ENCODE measurements around the gene ZNF747.
A peak's percentile ranks its signal among the peaks of the same experiment; 100 is the strongest.
"Not testable (repeated sequence)": the region's sequence is repeated elsewhere in the genome, so short reads cannot be mapped to it uniquely, and the experiment has no call there.

ZNF747 gene

DNA sequence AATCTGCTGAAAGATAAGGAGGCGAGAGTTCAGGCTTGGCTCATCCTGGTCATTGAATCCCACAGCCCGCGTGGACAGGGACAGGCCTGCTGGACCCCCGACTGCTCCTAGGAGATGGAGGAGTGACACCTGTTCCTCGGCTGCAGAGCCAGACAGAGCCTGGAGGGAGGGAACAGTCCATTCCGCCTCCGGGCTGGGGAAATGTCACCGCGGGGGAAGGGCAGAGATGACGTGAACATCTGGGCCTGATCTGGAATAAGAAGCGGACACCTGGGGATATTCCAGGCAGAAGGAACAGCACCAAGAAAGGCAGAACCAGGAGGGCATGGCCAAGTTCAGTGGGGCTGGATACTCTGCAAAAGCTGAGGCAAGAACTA, 1.5 kb downstream of the ZNF747 start:
- Mint-ChIP-seq H3K27me3 (no peaks in the 10 kb centered on the region), H3K36me3 (no peaks in the 10 kb centered on the region), H3K4me3 (peak overlapping the region; percentile 83), H3K9me3 (no peaks in the 10 kb centered on the region), H3K4me1 (peaks cover 15% of the 10 kb centered on the region), H3K27ac (peak overlapping the region; percentile 7)
- ATAC-seq (ENCODE audit: low read depth): no peak
- no peak for DNase-seq (ENCODE audit: low spot score in 2 of 2)

DNA sequence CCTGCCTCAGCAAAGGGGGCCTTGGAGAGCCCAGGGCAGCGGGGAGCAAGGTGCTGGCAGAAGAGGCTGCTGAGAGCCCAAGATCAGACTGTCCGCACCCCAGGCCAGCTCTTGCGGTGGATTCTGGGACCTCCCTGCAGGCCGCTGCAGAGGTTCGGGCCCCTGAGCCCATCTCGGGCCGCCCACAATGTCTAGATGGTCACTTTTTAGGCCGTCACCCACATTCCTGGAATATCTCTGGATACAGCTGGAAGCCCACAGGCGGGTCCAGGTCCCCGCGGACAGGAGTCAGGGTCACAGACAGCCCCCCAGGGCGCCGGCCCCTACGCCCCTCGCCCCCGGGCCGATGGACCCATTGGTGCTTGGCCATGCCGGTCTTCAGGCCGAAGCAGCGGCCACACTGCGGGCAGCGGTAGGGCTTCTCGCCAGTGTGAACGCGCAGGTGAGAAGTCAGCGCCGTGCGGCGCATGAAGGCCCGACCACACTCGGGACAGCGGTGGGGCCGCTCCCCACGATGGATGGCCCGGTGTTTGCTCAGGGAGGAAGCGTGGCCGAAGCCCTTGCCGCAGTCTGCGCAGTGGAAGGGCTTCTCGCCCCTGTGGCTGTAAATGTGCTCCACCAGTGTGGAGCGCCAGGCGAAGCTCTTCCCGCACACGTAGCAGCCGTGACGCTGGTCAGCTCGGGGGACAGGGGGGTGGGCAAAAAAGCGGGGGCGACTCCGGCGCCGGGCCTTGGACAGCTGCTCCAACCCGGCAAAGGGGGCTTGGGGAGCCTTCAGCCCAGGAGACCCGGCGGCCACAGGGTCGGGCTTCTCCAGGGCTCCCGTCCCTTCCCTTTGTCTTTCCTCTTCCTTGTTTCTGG, 2.1 kb downstream of the ZNF747 start:
- peak overlapping the region; percentile 24 for H3K4me3 Mint-ChIP-seq
- no peak for DNase-seq (ENCODE audit: low spot score in 2 of 2)
- no peaks in the 10 kb centered on the region for H3K9me3 Mint-ChIP-seq
- no peak for ATAC-seq (ENCODE audit: low read depth)
- no peaks in the 10 kb centered on the region for H3K36me3 Mint-ChIP-seq
- no peaks in the 10 kb centered on the region for H3K27me3 Mint-ChIP-seq
- peaks cover 20% of the 10 kb centered on the region for H3K4me1 Mint-ChIP-seq
- H3K27ac Mint-ChIP-seq: no peak overlapping the region

DNA sequence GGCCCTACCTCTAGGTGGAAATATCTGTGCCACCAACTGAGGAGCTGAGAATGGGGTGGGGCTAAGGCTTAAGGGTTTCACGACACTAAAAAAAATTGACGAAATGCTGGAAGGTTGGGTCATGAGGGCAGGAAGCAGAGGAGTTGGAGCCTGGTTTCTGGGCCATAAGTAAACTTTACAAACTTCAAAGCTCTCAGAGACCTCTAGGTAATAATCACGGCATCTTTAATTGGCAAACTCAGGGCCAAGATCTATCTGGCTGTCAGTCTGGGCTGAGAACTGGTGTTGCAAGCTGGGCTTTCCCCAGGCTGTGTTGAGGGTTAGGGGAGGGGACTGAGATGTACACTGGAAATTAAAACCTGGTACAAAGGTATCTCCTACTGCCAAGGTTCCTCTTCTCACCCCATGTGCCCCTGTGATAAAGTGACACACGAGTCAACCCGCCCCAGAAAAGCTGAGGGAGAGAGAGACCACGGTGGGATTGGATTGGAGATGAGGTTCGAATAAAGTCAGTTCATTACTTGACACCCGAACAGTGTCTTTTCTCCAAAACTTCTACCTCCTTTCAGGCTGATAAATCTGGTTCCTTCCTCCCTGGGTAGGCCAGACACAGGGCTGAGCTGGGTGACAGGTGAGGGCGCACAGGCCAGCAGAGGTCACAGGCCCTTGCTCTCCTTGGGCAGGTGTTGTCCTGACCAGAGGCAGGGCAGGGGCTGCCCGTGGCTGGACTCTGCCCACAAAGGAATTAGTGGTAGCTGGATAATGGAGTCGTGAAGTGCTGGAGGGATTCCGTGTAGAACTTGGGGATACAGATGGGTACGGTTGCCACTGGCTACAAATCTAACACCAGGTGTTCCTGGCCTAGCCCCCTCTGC, 4.3 kb downstream of the ZNF747 start:
- ATAC-seq (ENCODE audit: low read depth) (no peak), DNase-seq (ENCODE audit: low spot score in 2 of 2) (no peak)
- Mint-ChIP-seq H3K4me1 (peaks cover 22% of the 10 kb centered on the region), H3K27me3 (no peaks in the 10 kb centered on the region), H3K27ac (no peak overlapping the region), H3K4me3 (no peak overlapping the region), H3K36me3 (no peaks in the 10 kb centered on the region), H3K9me3 (no peaks in the 10 kb centered on the region)

DNA sequence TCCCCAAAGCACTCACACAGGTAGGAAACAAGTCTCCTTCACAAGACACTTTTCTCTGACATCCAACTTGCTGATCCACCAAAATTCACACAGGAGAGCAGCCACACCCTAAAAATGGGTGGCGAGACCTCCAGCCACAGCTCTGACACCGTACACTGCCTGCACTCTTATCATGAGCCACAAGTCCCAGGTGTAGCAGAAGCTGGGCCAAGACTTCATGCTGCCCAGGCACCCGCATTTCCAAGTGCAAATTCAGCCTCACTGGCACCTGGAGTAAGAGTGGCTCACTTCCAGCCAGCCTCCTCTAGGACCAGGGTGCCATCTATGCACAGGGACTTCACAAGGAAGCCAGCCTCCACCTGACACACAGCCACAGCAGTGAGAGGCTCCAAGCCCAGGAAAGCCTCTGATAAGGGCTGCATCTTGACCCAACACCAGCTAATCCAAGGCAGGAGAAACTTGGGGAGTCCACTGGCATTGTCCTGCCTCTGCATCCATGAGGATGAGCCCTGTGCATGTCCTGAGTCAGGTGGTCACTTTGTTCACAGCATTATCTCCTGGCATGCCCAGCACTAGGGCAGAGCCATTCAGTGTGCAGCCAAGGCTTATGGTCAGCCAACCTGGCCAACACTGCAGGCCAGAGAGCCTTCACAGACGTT, 5.7 kb downstream of the ZNF747 start:
- Mint-ChIP-seq H3K4me1 (peaks cover 19% of the 10 kb centered on the region), H3K27me3 (no peaks in the 10 kb centered on the region), H3K9me3 (no peaks in the 10 kb centered on the region), H3K27ac (no peak overlapping the region), H3K36me3 (peaks cover 3% of the 10 kb centered on the region), H3K4me3 (no peak overlapping the region)
- no peak for ATAC-seq (ENCODE audit: low read depth)
- DNase-seq (ENCODE audit: low spot score in 2 of 2): no peak

DNA sequence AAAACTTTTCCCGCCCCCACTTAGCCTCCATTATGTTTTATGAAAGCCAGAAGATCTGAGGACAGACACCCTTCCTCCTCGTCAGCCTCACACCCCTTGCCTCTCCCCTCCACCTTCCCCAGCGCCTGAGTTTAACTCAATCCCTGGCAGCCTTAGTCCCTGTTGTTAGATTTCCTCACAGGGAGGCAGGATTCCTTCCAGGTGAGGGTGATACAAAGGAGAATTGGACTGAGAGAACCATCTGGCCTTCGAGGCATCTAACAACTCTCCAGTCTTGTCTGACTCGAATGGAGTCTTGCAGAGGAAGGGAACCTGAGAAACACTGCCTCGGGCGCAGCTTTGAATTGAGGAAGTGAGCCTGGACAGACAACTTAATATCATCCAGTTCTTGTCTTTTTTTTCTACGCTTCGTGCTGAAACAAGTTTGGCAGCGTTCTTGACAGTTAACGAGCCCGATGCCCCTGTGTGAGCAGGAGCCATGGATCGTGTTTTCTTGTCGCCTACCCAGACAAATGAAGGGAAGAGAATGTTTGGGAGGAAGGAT, 7.0 kb downstream of the ZNF747 start:
- Mint-ChIP-seq H3K4me1 (peaks cover 16% of the 10 kb centered on the region), H3K4me3 (peak overlapping the region; percentile 94), H3K36me3 (peaks cover 3% of the 10 kb centered on the region), H3K9me3 (no peaks in the 10 kb centered on the region), H3K27me3 (no peaks in the 10 kb centered on the region), H3K27ac (peak overlapping the region; percentile 91)
- ATAC-seq (ENCODE audit: low read depth) (peak; percentile 57), DNase-seq (ENCODE audit: low spot score in 2 of 2) (peak in 1 of 2 donors; percentile 61)

DNA sequence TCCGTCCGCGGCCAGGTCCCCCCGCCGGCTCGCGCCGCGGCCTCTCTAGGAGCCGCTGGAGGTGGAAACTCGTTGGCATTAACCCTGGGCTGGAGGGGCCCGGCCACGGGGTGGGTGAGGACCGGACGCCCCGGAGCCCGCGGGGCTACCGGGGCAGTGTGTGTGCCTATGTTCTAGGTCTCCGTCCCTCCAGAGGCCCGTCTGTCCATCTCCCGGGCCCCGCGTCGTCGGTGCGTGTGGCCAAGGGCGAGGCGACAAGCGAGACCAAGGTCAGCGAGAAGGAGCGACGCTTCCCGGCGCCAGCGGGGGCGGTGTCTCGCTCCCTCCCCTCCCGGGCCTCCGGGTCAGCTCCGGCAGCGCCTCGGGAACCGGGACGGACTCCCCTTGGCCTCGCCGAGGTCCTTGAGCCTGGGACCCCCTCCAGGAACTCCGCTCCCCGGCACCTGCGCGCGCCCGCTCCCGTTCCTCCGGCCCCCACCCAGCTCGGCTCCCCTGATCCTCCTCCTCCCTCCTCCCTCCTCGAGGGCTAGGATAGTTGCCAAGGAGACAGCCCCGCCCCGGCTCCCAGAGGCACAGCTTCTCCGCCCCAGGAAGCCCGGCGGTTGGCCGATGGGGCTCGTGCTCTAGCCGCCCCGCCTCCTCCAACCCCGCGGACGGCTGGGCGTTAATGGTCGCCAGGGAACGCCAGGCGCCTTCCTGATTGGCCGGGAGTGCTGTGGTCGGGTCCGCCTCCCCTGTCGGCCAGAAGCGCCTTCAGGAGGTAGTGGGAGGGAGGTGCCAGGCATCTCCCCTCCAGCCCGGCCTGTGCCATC, 7.6 kb downstream of the ZNF747 start:
- peaks cover 6% of the 10 kb centered on the region for H3K36me3 Mint-ChIP-seq
- DNase-seq (ENCODE audit: low spot score in 2 of 2) (peak; percentile 82 to 86), ATAC-seq (ENCODE audit: low read depth) (peak; percentile 77)
- H3K27me3 Mint-ChIP-seq: no peaks in the 10 kb centered on the region
- H3K4me1 Mint-ChIP-seq: peaks cover 20% of the 10 kb centered on the region
- peak overlapping the region; percentile 91 for H3K27ac Mint-ChIP-seq
- no peaks in the 10 kb centered on the region for H3K9me3 Mint-ChIP-seq
- H3K4me3 Mint-ChIP-seq: peak overlapping the region; percentile 94

DNA sequence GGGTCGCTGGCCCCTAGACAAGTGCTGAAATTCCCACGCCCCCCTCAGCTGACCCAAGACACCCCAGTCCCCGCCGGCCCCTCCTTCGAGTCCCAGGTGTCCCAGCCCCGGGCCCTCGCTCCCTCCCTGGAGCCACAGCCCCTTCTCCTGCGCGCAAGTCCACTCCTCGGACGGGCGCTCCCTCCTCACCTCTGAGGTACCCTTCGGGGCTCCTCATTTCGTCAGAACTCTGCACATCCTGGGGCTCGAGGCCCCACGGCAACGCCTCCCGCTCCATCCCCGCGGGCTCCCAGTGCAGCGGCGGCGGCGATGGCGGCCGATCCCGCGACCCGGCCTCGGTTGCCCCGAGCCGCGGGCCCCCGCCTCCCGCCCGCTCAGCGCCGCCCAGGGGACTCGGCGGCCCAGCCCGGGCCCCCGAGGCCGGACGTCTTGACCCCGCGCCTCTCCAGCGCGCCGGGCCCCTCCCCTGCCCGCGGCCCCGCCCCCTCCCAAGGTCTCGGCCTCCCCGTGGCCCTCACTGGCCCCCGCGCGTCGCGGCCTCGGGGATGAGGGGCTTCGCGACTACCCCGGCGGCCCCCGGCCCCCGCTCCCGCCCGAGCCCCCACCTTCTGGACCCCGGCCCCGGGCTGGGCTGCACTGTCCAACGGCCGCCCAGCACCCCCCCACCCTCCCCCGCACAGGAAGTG, 8.4 kb downstream of the ZNF747 start, which contains the start of gene ZNF768:
ZNF768 (minus strand) TSS at position 430 of the 686 bp plus-strand sequence; CDS start at position 277, 153 bp downstream.
- ATAC-seq (ENCODE audit: low read depth) (peak; percentile 9), DNase-seq (ENCODE audit: low spot score in 2 of 2) (peak in 1 of 2 donors; percentile 33)
- H3K9me3 Mint-ChIP-seq: no peaks in the 10 kb centered on the region
- H3K4me1 Mint-ChIP-seq: peaks cover 20% of the 10 kb centered on the region
- peak within 1 kb of the TSS; percentile 91 for H3K27ac Mint-ChIP-seq
- no peaks in the 10 kb centered on the region for H3K27me3 Mint-ChIP-seq
- peak within 1 kb of the TSS; percentile 94 for H3K4me3 Mint-ChIP-seq
- peaks cover 6% of the 10 kb centered on the region for H3K36me3 Mint-ChIP-seq

DNA sequence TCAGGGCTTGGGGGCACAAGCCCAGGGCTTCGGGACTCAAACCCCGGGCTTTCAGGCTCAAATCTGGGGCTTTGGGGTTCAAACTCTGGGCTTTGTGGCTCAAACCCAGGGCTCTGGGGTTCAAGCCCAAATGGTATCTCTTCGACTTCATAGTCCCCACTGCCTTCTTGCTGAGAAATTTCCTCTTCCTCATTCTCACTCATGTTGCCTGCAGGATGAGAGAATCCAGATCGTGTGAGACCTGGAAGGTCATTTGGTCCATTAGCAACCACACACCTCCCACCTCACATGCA, 8.9 kb downstream of the ZNF747 start:
- no peak for ATAC-seq (ENCODE audit: low read depth)

DNA sequence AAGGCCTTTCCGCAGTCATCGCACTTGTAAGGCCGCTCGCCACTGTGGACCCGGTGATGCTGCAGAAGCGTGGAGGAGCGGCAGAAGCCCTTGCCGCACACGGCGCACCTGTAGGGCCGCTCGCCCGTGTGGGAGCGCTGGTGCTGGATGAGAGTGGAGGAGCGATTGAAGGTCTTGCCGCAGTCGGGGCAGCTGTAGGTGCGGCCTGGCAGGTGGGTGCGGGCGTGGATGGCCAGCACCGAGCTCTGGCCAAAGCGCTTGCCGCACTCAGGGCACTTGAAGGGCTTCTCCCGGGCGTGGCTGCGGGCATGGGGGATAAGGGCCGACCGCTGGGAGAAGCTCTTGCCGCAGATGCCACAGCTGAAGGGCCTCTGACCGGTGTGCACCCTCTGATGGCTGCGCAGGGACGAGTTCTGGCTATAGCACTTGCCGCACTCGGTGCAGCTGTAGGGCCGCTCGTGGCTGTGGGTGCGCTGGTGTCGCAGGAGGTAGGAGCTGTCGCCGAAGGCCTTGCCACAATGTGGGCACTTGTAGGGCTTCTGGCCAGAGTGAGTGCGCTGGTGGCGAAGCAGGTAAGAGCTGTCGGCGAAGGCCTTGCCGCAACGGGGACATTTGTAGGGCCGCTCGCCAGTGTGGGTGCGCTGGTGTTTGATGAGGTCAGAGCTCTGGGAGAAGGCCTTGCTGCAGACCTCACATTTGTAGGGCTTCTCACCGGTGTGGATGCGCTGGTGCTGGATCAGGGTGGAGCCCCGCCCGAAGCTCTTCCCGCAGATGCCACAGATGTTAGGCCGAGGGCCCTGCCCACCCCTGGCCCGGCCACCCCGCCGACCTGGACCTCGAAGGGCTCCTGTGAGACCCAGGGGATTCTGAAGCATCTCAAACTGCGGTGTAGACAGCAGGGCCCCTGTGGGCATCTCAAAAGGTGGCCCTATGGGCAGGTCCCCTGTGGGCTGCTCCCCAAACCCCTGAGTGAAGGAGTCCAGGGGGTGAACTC, 9.8 kb downstream of the ZNF747 start:
- Mint-ChIP-seq H3K36me3 (peaks cover 7% of the 10 kb centered on the region), H3K27ac (no peak overlapping the region), H3K4me3 (peak overlapping the region; percentile 22), H3K27me3 (no peaks in the 10 kb centered on the region), H3K9me3 (no peaks in the 10 kb centered on the region), H3K4me1 (peaks cover 20% of the 10 kb centered on the region)
- ATAC-seq (ENCODE audit: low read depth) (no peak), DNase-seq (ENCODE audit: low spot score in 2 of 2) (no peak)

More for the DNA sequence above, 8.9 kb downstream of the ZNF747 start:
- Mint-ChIP-seq H3K27me3 (no peaks in the 10 kb centered on the region), H3K4me1 (peaks cover 20% of the 10 kb centered on the region), H3K9me3 (no peaks in the 10 kb centered on the region), H3K4me3 (peak overlapping the region; percentile 83), H3K27ac (no peak overlapping the region), H3K36me3 (peaks cover 6% of the 10 kb centered on the region)
- no peak for DNase-seq (ENCODE audit: low spot score in 2 of 2)

DNA sequence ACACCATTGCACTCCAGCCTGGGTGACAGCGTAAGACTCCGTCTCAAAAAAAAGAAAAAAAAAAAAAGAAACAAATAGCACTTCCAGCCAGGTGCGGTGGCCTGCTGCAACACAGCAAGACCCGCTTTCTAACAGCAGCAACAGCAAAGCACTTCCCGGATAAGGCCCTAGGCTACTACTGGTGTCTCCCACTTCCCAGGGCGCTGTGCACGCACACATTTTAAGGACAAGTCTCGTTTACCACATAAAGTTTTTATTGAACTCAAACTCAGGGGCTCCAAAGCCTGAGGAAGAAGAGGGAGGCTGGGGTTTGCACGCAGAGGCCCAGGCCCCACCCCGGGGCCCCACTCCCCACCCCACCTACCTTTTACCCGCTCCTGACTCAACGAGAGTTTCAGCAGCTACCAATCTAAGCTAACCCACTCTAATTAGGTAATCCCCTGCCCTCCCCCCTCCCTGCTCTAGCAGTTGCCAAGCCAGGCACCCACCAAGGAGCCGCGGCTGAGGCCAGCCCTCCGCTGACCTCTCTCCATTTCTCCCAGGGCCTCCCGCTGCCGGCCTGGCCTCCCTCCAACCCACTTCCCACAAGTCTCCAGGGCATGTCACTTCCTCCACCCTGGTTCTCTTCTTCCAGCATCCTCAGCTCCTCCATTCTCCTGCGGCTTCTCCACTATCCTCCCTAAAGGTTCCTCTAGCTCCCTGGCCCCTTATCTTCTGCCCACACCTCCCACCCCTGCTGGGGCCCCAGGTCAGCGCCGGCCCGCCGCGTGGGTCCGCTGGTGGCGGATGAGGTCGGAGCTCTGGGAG, 10.7 kb downstream of the ZNF747 start:
- ATAC-seq (ENCODE audit: low read depth) (no peak), DNase-seq (ENCODE audit: low spot score in 2 of 2) (no peak)
- Mint-ChIP-seq H3K36me3 (peaks cover 15% of the 10 kb centered on the region), H3K4me3 (no peak overlapping the region), H3K9me3 (no peaks in the 10 kb centered on the region), H3K27ac (no peak overlapping the region), H3K4me1 (peaks cover 20% of the 10 kb centered on the region), H3K27me3 (no peaks in the 10 kb centered on the region)

DNA sequence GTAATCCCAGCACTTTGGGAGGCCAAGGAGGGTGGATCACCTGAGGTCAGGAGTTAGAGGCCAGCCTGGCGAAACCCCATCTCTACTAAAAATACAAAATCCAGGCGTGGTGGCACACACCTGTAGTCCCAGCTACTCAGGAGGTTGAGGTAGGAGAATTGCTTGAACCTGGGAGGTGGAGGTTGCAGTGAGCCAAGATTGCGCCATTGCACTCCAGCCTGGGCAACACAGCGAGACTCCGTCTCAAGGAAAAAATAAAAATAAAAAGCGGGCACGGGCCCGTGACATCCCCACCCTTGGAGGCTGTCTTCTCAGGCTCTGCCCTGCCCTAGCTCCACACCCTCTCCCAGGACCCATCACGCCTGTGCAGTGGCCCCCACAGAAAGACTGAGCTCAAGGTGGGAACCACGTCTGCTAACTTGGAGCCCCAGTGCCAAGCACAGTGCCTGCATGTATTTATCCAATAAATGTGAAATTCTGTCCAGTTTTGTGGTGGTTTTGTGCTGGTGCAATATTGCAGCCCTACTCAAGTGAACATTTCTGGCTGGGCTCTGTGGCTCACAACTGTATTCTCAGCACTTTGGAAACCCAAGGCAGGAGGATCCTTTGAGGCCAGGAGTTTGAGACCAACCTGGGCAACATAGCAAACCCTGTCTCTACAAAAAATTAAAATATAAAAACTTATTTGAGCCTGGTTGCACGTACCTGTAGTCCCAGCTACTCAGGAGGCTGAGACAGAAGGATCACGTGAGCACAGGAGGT, 11.8 kb downstream of the ZNF747 start:
- peaks cover 20% of the 10 kb centered on the region for H3K36me3 Mint-ChIP-seq
- H3K4me3 Mint-ChIP-seq; ATAC-seq (ENCODE audit: low read depth); DNase-seq (ENCODE audit: low spot score in 2 of 2); H3K9me3 Mint-ChIP-seq; H3K27me3 Mint-ChIP-seq: not testable (repeated sequence)
- H3K4me1 Mint-ChIP-seq: peaks cover 13% of the 10 kb centered on the region
- peak overlapping the region; percentile 3 for H3K27ac Mint-ChIP-seq
